RWPE1 (cell line): Measurements from ENCODE around the gene LIMA1.
"Not testable (repeated sequence)": the region's sequence is repeated elsewhere in the genome, so short reads cannot be mapped to it uniquely, and the experiment has no call there.

Source experiments
- CTCF ChIA-PET: fragments of 350-600 bp; sonication (Branson Sonifier 250); formaldehyde crosslinking; extraction: SDS; loops from one replicate; lab custom pipeline; 2021; lab: Yijun Ruan, JAX
- POLR2A ChIA-PET: fragments of 400-600 bp; formaldehyde crosslinking; extraction: SDS; loops from one replicate; lab custom pipeline; 2020; ENCODE audit warnings: antibody characterized with exemption; ENCODE audit not compliant: low non-redundant PET; lab: Yijun Ruan, JAX
- DNase-seq: peaks from one replicate; pipeline ENCODE4 v3.0.0; 2012; ENCODE audit warnings: low spot score
- H3K27ac ChIP-seq: fragments of 450-650 bp; 2 replicates; pipeline ENCODE4 v1.5.1; 2017
- CTCF ChIP-seq: fragments of 450-650 bp; conservative IDR thresholded peaks from 2 replicates; pipeline ENCODE4 v1.5.1; 2017; ENCODE audit warnings: low read depth, mild to moderate bottlenecking

LIMA1 gene

GRCh38 chr12:50222275-50222783, 61.0 kb downstream of the LIMA1 start:
- peak; percentile 74 for DNase-seq
- CTCF ChIA-PET, result interaction anchor here (0.6 to 1.1 kb wide), 7 partner anchors 13 to 111 kb away, joined by 3 to 6 read pairs (median 4); no protein-coding TSS in a partner anchor
- peak overlapping the region; percentile 91 for H3K27ac ChIP-seq
- POLR2A ChIA-PET, result interaction anchor here (1.0 kb wide), 1 partner anchor 61 kb away, joined by 14 read pairs; the partner anchor contains the start of gene LIMA1
- TF ChIP-seq CTCF, result no peak

GRCh38 chr12:50221228-50222008, 61.9 kb downstream of the LIMA1 start:
- H3K27ac ChIP-seq, result peak overlapping the region; percentile 91
- POLR2A ChIA-PET, result interaction anchor here (0.6 kb wide), 1 partner anchor 136 kb away, joined by 5 read pairs; the partner anchor contains the start of gene SMARCD1
- TF ChIP-seq CTCF, result no peak
- no peak for DNase-seq
- CTCF ChIA-PET, result interaction anchor here (0.6 to 1.0 kb wide), 4 partner anchors 16 to 110 kb away, joined by 3 to 4 read pairs (median 3); no protein-coding TSS in a partner anchor

- TF ChIP-seq CTCF, result no peak
- ChIA-PET POLR2A (interaction anchor here (1.0 kb wide), 2 partner anchors 26 to 170 kb away, joined by 3 to 4 read pairs; no protein-coding TSS in a partner anchor), CTCF (no interaction called here)
- peak overlapping the region; percentile 97 for H3K27ac ChIP-seq
- peak; percentile 81 for DNase-seq
Observed at GRCh38 chr12:50220363-50220995, 62.8 kb downstream of the LIMA1 start.

- no peak for TF ChIP-seq CTCF
- ChIA-PET POLR2A (no interaction called here), CTCF (no interaction called here)
- DNase-seq, result no peak
- H3K27ac ChIP-seq, result peak overlapping the region; percentile 97
Observed at GRCh38 chr12:50219544-50219943, 63.8 kb downstream of the LIMA1 start.

- CTCF ChIA-PET, DNase-seq, POLR2A ChIA-PET: not testable (repeated sequence)
- peak overlapping the region; percentile 97 for H3K27ac ChIP-seq
Observed at GRCh38 chr12:50219001-50219400, 64.3 kb downstream of the LIMA1 start.

GRCh38 chr12:50218386-50218785, 64.9 kb downstream of the LIMA1 start:
- TF ChIP-seq CTCF, result no peak
- POLR2A ChIA-PET, result no interaction called here
- DNase-seq, result peak; percentile 58
- CTCF ChIA-PET, result no interaction called here
- peak overlapping the region; percentile 97 for H3K27ac ChIP-seq
